ENCODE data around the gene NUCB2. TPM values are rescaled to one million over a fixed set of nuclear protein-coding genes. Genes with fewer than 3 reads are reported as not detected.

The NUCB2 gene
- total and polyA plus RNA-seq, 2 of the 8 experiments (the other 6 are each of a cell fraction or from before 2014, with no cell fraction given) = 9.0 to 34.2 TPM

- H2BK5ac ChIP-seq (ENCODE audit: low read depth, low read length) = no peak overlapping the region
- H3K4me1 ChIP-seq (replicated peaks in 1 of 4; ENCODE audit: control insufficient read depth in 3 of 4, insufficient read depth in 4 of 4, low read length in 3 of 4) = no peaks in the 10 kb centered on the region
- whole genome bisulfite sequencing, 2 experiments (ENCODE audit: extremely low coverage in 1 of 2, insufficient coverage in 1 of 2, insufficient read length in 1 of 2, insufficient replicate concordance in 2 of 2, low coverage in 1 of 2, low lambda C conversion rate in 2 of 2, missing lambda C conversion rate in 1 of 2) = 79% methylated on average over 7 of the region's 7 CpGs; no CpG with 5 or more reads in 1 of the 2 experiments
- H4K20me1 ChIP-seq (replicated peaks in 1 of 2; ENCODE audit: control insufficient read depth in 1 of 2, insufficient read depth in 2 of 2, low read length in 2 of 2) = peaks cover 0 to 2% of the 10 kb centered on the region in 2 experiments
- H3K79me1 ChIP-seq (ENCODE audit: low read depth, low read length) = no peaks in the 10 kb centered on the region
- no peaks in the 10 kb centered on the region for H3K23me2 ChIP-seq (ENCODE audit: low read depth, low read length)
- no peak overlapping the region for H3K4me2 ChIP-seq (ENCODE audit: insufficient read depth in 1 of 2, low read depth in 2 of 2, low read length in 2 of 2)
- no peak overlapping the region for H2AK5ac ChIP-seq (ENCODE audit: low read depth, low read length)
- CTCF ChIA-PET (ENCODE audit: partially characterized antibody) = interaction anchor here (0.6 to 2.9 kb wide), 31 partner anchors 11 to 977 kb away, joined by 3 to 29 read pairs (median 3); partner anchors contain the start of gene KCNJ11
- H3K9ac ChIP-seq (replicated peaks in 1 of 4; ENCODE audit: extremely low read depth in 1 of 4, low read depth in 3 of 4, low read length in 3 of 4) = no peak overlapping the region
- H3K27me3 ChIP-seq (replicated peaks in 1 of 4; ENCODE audit: control insufficient read depth in 3 of 4, extremely low read depth in 1 of 4, insufficient read depth in 3 of 4, low read length in 3 of 4) = no peaks in the 10 kb centered on the region
- no peak overlapping the region for H3K4ac ChIP-seq (replicated peaks; ENCODE audit: insufficient read length, low read depth, low read length)
- no peaks in the 10 kb centered on the region for H3K79me2 ChIP-seq (ENCODE audit: control insufficient read depth in 1 of 2, insufficient read depth in 2 of 2, low read length in 2 of 2)
- no peak overlapping the region for H2BK15ac ChIP-seq (ENCODE audit: low read length)
- H2BK20ac ChIP-seq (ENCODE audit: low read length) = no peak overlapping the region
- H4K8ac ChIP-seq (ENCODE audit: extremely low read depth, insufficient read depth, low read length) = no peak overlapping the region
- POLR2A ChIA-PET (ENCODE audit: partially characterized antibody) = interaction anchor here (0.8 to 1.0 kb wide), 2 partner anchors 47 to 137 kb away, joined by 3 read pairs; partner anchors contain the start of gene NUCB2
- no peak overlapping the region for H4K91ac ChIP-seq (replicated peaks; ENCODE audit: insufficient read length, low read length)
- no peak overlapping the region for H2BK12ac ChIP-seq (ENCODE audit: low read depth, low read length)
- no peak overlapping the region for H3K27ac ChIP-seq (ENCODE audit: low read depth, low read length)
- TF ChIP-seq SP1 (IDR thresholded peaks at IDR 0.05; ENCODE audit: low read depth, low read length) (no peak), SRF (IDR thresholded peaks at IDR 0.05; ENCODE audit: low read depth, low read length) (no peak), ASH2L (IDR thresholded peaks at IDR 0.05; ENCODE audit: low read length) (no peak), NANOG (IDR thresholded peaks at IDR 0.05; ENCODE audit: insufficient read depth, low read depth, low read length, poor library complexity, severe bottlenecking) (no peak), CEBPB (IDR thresholded peaks at IDR 0.05; ENCODE audit: low read depth, low read length) (no peak)
- FAIRE-seq (no peak), DNase-seq (ENCODE audit: low read depth in 1 of 2, low spot score in 2 of 2) (no peak)
- no peak overlapping the region for H2BK120ac ChIP-seq (replicated peaks; ENCODE audit: low read depth, low read length)
- no peak overlapping the region for H3K4me3 ChIP-seq (ENCODE audit: extremely low read depth in 1 of 4, insufficient read depth in 2 of 4, low read depth in 3 of 4, low read length in 4 of 4)
- H2AFZ ChIP-seq (ENCODE audit: low read length) = no peak overlapping the region
- H3K23ac ChIP-seq (ENCODE audit: insufficient read length) = no peak overlapping the region
- no peaks in the 10 kb centered on the region for H3K9me3 ChIP-seq (ENCODE audit: insufficient read depth in 2 of 2, low read depth in 1 of 2, low read length in 1 of 2)
- no peaks in the 10 kb centered on the region for H3K36me3 ChIP-seq (ENCODE audit: control insufficient read depth in 2 of 4, insufficient read depth in 4 of 4, low read length in 3 of 4)
- H3K18ac ChIP-seq (ENCODE audit: extremely low read depth, low read length) = no peak overlapping the region
- H3K56ac ChIP-seq (replicated peaks; ENCODE audit: insufficient read length, low read depth, low read length) = no peak overlapping the region
- H4K5ac ChIP-seq (ENCODE audit: insufficient read length, low read depth, low read length) = no peak overlapping the region
- H3K14ac ChIP-seq (ENCODE audit: insufficient read length) = no peak overlapping the region
These were observed 46.9 kb upstream of the NUCB2 start for GRCh38 chr11:17229481-17230152.

Data from H1 (cell line).